Loucy (cell line): ENCODE measurements around the gene CYLD.

Experiments
- EZH2phosphoT487 ChIP-seq: fragments of 200-600 bp; IDR thresholded peaks from 2 replicates; pipeline ENCODE4 v1.6.1; 2018; ENCODE audit warnings: antibody characterized with exemption, mild to moderate bottlenecking, moderate library complexity, borderline replicate concordance
- TF ChIP-seq, protein P1 (sequence below): fragments of 200-600 bp; sonication (generic); conservative IDR thresholded peaks from 2 replicates; pipeline ENCODE4 v1.5.1; 2014; ENCODE audit warnings: mild to moderate bottlenecking, antibody characterized with exemption, low read length

- TF ChIP-seq, protein P1, sequence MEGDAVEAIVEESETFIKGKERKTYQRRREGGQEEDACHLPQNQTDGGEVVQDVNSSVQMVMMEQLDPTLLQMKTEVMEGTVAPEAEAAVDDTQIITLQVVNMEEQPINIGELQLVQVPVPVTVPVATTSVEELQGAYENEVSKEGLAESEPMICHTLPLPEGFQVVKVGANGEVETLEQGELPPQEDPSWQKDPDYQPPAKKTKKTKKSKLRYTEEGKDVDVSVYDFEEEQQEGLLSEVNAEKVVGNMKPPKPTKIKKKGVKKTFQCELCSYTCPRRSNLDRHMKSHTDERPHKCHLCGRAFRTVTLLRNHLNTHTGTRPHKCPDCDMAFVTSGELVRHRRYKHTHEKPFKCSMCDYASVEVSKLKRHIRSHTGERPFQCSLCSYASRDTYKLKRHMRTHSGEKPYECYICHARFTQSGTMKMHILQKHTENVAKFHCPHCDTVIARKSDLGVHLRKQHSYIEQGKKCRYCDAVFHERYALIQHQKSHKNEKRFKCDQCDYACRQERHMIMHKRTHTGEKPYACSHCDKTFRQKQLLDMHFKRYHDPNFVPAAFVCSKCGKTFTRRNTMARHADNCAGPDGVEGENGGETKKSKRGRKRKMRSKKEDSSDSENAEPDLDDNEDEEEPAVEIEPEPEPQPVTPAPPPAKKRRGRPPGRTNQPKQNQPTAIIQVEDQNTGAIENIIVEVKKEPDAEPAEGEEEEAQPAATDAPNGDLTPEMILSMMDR, result no peak
- TF ChIP-seq EZH2phosphoT487, result no peak
Observed at GRCh38 chr16:50838885-50839284, 97.0 kb downstream of the CYLD start.
